ENCODE measurements around the gene ZFHX3.

DNA sequence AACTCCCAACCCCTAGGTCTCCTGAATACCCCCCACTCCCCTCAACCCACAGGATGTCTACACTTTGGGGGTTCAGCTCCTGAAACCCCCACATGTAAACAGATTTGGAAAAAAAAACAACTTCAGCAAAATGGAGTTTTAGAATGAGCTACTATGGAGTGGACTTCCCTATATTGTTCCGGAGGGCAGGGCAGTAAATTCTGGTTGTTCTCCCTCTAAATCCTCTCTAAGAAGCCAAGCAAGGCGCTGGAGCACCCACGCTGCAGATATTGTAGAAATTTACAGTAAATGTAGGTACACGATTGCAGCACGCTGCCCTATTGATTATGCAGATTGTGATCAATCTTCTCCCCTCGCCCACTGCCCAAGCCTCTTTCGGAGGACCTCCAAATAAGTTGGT lies 8.5 kb upstream of the ZFHX3 start:
- TF ChIP-seq CTCF (IDR thresholded peaks at IDR 0.05; ENCODE audit: extremely low read depth in 1 of 2, insufficient read depth in 1 of 2, low read depth in 1 of 2, low read length in 2 of 2) (no peak), FOS (IDR thresholded peaks at IDR 0.05; ENCODE audit: borderline replicate concordance, insufficient read depth, low read length) (no peak), MYC (IDR thresholded peaks at IDR 0.05; ENCODE audit: low read depth, low read length) (no peak), POLR2A (IDR thresholded peaks at IDR 0.05; ENCODE audit: low read depth, low read length) (no peak), MAX (IDR thresholded peaks at IDR 0.05; ENCODE audit: insufficient read depth, insufficient read length) (no peak)

All from endothelial cell of umbilical vein (primary cell).